ENCODE results near the gene CDH18.

- no peak for TF ChIP-seq CTCF (IDR thresholded peaks at IDR 0.05)
- no peak for TF ChIP-seq POLR2AphosphoS5 (IDR thresholded peaks at IDR 0.05)
- TF ChIP-seq POLR2A (IDR thresholded peaks at IDR 0.05): no peak
These were observed 45.9 kb upstream of the CDH18 start for GRCh38 chr5:20033881-20034280.
